ENCODE results near the gene DPH2. TPM values are rescaled to one million over a fixed set of nuclear protein-coding genes. Genes with fewer than 3 reads are reported as not detected.

Gene DPH2, protein sequence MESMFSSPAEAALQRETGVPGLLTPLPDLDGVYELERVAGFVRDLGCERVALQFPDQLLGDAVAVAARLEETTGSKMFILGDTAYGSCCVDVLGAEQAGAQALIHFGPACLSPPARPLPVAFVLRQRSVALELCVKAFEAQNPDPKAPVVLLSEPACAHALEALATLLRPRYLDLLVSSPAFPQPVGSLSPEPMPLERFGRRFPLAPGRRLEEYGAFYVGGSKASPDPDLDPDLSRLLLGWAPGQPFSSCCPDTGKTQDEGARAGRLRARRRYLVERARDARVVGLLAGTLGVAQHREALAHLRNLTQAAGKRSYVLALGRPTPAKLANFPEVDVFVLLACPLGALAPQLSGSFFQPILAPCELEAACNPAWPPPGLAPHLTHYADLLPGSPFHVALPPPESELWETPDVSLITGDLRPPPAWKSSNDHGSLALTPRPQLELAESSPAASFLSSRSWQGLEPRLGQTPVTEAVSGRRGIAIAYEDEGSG
- 12.8 TPM for total RNA-seq

GRCh38 chr1:43969746-43970466 lies at the start of gene DPH2:
TSS of gene DPH2 (plus strand) at chr1:43970010. CDS start at chr1:43970176, 166 bp downstream.

GRCh38 chr1:43933386-43934100 lies 36.3 kb upstream of the DPH2 start, which contains the start of gene ARTN:
TSS of gene ARTN (plus strand) at chr1:43933801. CDS start at chr1:43935657, 1,856 bp downstream.

DNA sequence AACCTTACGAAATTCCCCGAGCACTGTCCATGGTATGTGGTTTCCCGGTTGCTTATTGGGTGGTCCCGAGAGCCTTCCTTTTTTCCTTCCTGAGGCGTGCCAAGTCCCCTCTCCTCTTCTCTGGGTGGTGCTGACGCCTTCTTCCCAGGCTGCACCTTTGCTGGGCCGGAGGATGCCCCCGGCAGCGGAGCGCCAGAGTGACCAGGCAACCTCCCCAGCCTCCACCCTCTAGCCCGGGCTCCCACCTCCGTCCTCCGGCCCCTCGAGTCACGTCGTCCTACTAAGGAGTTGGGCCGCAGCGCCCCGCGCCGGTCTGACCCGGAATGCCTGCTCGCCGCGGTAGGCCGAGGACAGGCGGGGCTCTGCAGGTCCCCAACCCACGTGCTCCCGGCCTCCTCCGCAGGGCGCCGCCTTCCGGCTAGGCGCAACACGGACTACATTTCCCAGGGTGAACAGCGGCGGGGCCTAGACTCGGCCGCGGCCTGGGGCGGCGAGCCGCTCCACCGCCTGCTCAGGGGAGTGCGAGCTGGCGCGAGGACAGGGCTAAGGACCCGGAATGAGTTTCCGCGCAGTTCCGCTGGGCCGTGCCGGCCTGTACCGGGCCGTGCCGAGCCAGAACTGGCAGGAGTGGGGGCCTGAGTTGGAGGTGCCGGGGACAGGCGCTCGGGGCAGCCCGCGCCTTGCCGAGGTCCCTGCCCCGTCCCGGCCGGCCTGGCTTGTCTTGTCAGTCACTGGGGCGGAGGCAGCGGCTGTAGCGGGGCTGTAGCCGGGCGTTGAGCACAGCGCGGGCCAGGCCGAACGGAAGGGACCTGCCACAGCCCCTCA lies 23.4 kb upstream of the DPH2 start, which contains the start of gene IPO13:
Gene IPO13 (plus strand): TSS at position 715 of the 825 bp plus-strand sequence. CDS start 651 bp downstream, outside the sequence.

DNA sequence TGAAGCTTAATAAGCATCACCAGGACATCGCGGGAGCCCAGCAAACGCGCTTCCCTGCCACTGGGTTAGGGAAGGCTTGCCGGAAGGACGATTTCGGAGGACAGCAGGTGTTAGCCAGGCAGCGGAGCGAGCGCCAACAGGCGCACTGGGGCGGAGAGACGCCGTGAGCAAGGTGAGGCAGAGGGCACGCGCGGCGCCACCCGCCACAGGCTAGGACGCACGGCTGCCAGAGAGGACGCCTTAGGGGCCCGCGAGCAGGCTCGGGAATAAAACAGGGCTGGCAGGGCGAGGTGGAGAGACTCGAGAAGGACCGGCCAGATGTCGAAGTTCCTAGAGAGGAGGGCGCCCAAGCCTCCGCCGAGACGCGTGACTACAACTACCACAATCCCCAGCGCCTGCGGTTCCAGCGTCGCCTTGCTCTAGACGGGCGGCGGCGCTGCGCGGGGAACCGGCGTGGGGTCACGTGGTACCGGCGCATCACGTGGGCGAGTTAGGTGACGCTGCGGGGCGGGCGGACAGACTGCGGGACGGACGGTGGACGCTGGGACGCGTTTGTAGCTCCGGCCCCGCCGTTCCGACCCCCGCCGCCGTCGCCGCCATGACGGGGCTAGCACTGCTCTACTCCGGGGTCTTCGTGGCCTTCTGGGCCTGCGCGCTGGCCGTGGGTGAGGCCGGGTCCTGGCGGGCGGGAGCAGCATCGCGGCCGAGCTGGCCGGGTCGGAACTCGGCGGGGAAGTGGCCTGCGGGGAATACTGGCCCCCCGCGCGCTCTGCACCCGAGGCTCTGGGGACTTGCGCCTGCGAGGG lies 4.8 kb downstream of the DPH2 start, which contains the start of gene ATP6V0B:
Gene ATP6V0B (plus strand): TSS at position 518 of the 806 bp plus-strand sequence. CDS start 81 bp downstream, at position 599.

DNA sequence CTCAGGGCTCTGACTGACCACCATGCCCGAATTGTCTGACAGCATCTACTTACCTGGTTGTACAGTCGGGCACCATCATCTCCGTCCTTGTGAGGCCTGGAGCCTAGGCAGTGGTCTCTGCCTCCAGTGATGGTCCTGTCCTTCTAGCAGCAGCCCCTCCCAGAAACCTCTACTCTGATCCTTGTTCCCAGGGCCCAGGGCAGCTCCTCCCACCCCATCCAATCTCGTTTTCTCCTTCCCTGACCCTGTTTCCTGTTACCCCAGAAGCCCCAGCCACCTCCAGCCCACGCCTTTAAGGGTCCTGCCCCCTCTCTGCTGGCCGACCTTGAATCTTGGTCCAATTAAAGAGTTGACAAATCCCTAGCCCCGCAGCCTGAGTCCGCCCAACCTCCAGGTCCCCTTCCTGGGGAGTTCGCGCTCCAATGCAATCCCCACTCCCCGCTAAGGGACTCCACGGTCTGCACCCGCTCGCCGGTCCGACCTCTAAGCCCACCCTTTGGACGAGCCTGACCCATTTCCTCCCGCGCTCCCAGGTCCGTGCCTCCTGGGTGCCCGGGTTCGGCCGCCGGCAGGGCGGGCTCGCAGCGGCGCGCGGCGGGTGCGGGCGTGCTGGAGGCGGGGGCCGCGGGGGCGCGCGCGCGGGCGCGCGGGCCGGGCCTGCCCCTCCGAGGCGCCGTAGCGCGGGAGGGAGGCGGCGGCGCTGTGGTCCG lies 8.9 kb downstream of the DPH2 start, which contains the start of gene B4GALT2:
Gene B4GALT2 (plus strand): TSS at position 660 of the 710 bp plus-strand sequence. CDS start 1,951 bp downstream, outside the sequence.

DNA sequence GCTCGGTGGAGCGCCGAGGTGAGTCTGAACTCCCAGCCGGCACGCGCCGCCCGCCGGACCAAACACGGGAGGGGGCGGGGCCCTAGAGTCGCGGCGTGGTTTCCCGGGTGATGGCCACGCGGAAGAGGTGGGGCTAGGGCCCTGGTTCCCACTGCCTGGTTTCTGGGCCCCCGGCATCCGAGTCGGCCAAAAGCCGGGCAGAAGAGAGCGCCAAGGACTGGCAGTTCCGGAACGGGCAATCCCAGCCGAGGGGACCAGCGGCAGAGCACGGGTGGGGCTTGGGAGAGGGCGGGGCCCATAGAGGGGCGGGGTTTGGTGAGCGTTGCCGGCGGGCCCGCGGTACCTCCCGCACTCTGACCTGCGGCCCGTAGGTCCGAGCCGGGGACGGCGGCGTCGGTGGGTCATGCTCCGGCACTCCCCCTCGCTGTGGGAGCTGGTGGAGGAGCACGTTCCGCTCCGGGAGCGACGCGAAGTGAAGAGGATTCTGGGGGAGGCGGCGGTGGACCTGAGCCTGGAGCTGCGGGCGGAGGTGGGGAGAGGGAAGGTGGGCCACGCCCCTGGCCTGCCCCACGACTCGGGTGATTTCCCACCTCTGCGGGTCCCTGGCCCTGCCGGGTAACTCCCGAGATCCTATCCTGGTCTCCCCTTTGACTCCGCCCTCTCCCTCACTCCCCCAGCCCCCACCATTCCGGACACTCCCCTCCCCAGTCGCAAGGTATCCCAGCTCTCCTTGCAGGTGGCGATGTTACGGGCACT lies 21.8 kb downstream of the DPH2 start, which contains the start of gene CCDC24:
Gene CCDC24 (plus strand): TSS at position 124 of the 756 bp plus-strand sequence. CDS start 280 bp downstream, at position 404.

Other genes starting within 250 kb of the DPH2 start
- gene ARTN, start 36.2 kb upstream of the DPH2 start, total RNA-seq: 2.4 TPM
- 29.4 TPM for gene IPO13, start 23.1 kb upstream of the DPH2 start, total RNA-seq
- gene ATP6V0B, start 5.0 kb downstream of the DPH2 start, total RNA-seq: 76.0 TPM
- gene B4GALT2, start 9.2 kb downstream of the DPH2 start, total RNA-seq: 33.9 TPM
- 4.3 TPM for gene CCDC24, start 21.6 kb downstream of the DPH2 start, total RNA-seq
- gene SLC6A9, start 61.5 kb downstream of the DPH2 start, total RNA-seq: 35.0 TPM
- not detected for gene KLF17, start 148.8 kb downstream of the DPH2 start, total RNA-seq
- not detected for gene KLF18, start 171.6 kb downstream of the DPH2 start, total RNA-seq
- gene DMAP1, start 243.5 kb downstream of the DPH2 start, total RNA-seq: 52.7 TPM